MCF 10A (cell line): Measurements from ENCODE around the gene PKN2. TPM values are rescaled to one million over a fixed set of nuclear protein-coding genes. Genes with fewer than 3 reads are reported as not detected.

Experiments
- BruUV-seq: library from RNA; stranded (reverse); fragments of 400-500 nt; replicated peaks from 2 replicates; lab custom pipeline; 2021; lab: Mats Ljungman, UMichigan
- CTCF ChIA-PET: fragments of 300-600 bp; sonication (Branson Sonifier 250); formaldehyde crosslinking; extraction: SDS; loops from one replicate; lab custom pipeline; 2021; ENCODE audit warnings: antibody characterized with exemption, inconsistent platforms; lab: Yijun Ruan, JAX
- POLR2A ChIA-PET: fragments of 300-600, 350-650 bp; sonication (Branson Sonifier 250); formaldehyde crosslinking; extraction: SDS; loops from one replicate; lab custom pipeline; 2020; ENCODE audit warnings: antibody characterized with exemption, inconsistent platforms; lab: Yijun Ruan, JAX
- DNase-seq: peaks from one replicate; pipeline ENCODE4 v3.0.0-alpha.2; 2018; ENCODE audit not compliant: unreplicated experiment
- H3K27ac Mint-ChIP-seq: one replicate; pipeline ENCODE4 v1.8.0; 2022; ENCODE audit warnings: mild to moderate bottlenecking, low read depth, mixed read lengths; ENCODE audit not compliant: unreplicated experiment
- H3K27me3 Mint-ChIP-seq: one replicate; pipeline ENCODE4 v1.8.0; 2022; ENCODE audit warnings: mixed read lengths; ENCODE audit not compliant: insufficient read depth, unreplicated experiment
- H3K36me3 Mint-ChIP-seq: one replicate; pipeline ENCODE4 v1.8.0; 2022; ENCODE audit warnings: mild to moderate bottlenecking, moderate library complexity, mixed read lengths; ENCODE audit not compliant: insufficient read depth, unreplicated experiment
- H3K4me1 Mint-ChIP-seq: one replicate; pipeline ENCODE4 v1.8.0; 2022; ENCODE audit warnings: mixed read lengths; ENCODE audit not compliant: insufficient read depth, unreplicated experiment
- H3K4me3 Mint-ChIP-seq: one replicate; pipeline ENCODE4 v1.8.0; 2022; ENCODE audit warnings: mild to moderate bottlenecking, moderate library complexity, mixed read lengths; ENCODE audit not compliant: unreplicated experiment
- H3K9me3 Mint-ChIP-seq: one replicate; pipeline ENCODE4 v1.8.0; 2022; ENCODE audit warnings: mixed read lengths; ENCODE audit not compliant: unreplicated experiment
- CTCF ChIP-seq: fragments of 200-600 bp; IDR thresholded peaks from one replicate; pipeline ENCODE4 v1.8.0; 2022; ENCODE audit warnings: antibody characterized with exemption, mild to moderate bottlenecking; ENCODE audit not compliant: unreplicated experiment
- intact Hi-C: fragments of 100-400 bp; cut with micrococcal nuclease; formaldehyde crosslinking; loops from 2 replicates; pipeline ENCODE4 v1.14.1; 2022
- total RNA-seq: library from RNA; stranded (reverse); gene quantifications from 2 replicates; pipeline ENCODE4 v1.2.3, GENCODE V29; 2022

The PKN2 gene
- total RNA-seq, 1 experiment from 2014 or later: 40.2 TPM

- no peak for DNase-seq
- CTCF ChIA-PET: interaction anchor here (0.7 to 2.8 kb wide), 5 partner anchors 9 to 1517 kb away, joined by 3 to 17 read pairs (median 3); no protein-coding TSS in a partner anchor
- no peak overlapping the region for H3K4me3 Mint-ChIP-seq
- TSS peak; percentile 42 for BruUV-seq
- no peak for TF ChIP-seq CTCF
- no peaks in the 10 kb centered on the region for H3K27me3 Mint-ChIP-seq
- intact Hi-C loops: no loop called here
- POLR2A ChIA-PET: interaction anchor here (0.5 to 2.2 kb wide), 3 partner anchors 35 to 211 kb away, joined by 5 to 9 read pairs (median 6); partner anchors contain the start of gene PKN2
- H3K27ac Mint-ChIP-seq: no peak overlapping the region
- peaks cover 10% of the 10 kb centered on the region for H3K4me1 Mint-ChIP-seq
- H3K9me3 Mint-ChIP-seq: no peaks in the 10 kb centered on the region
- H3K36me3 Mint-ChIP-seq: no peaks in the 10 kb centered on the region
Observed at GRCh38 chr1:88647749-88648415, 36.2 kb upstream of the PKN2 start.

GRCh38 chr1:88648706-88649105 is 35.4 kb upstream of the PKN2 start:
- H3K27me3 Mint-ChIP-seq: no peaks in the 10 kb centered on the region
- intact Hi-C loops: no loop called here
- H3K27ac Mint-ChIP-seq: no peak overlapping the region
- no peaks in the 10 kb centered on the region for H3K9me3 Mint-ChIP-seq
- no peak overlapping the region for H3K4me3 Mint-ChIP-seq
- no TSS peak for BruUV-seq
- DNase-seq: no peak
- CTCF ChIA-PET: interaction anchor here (0.6 to 0.7 kb wide), 2 partner anchors 46 to 979 kb away, joined by 3 to 4 read pairs; no protein-coding TSS in a partner anchor
- H3K4me1 Mint-ChIP-seq: peaks cover 10% of the 10 kb centered on the region
- TF ChIP-seq CTCF: no peak
- POLR2A ChIA-PET: interaction anchor here (2.2 kb wide), 1 partner anchor 36 kb away, joined by 6 read pairs; no protein-coding TSS in a partner anchor
- H3K36me3 Mint-ChIP-seq: no peaks in the 10 kb centered on the region

- no peaks in the 10 kb centered on the region for H3K9me3 Mint-ChIP-seq
Observed at GRCh38 chr1:88649932-88650331, 34.1 kb upstream of the PKN2 start.

More at GRCh38 chr1:88649932-88650331, 34.1 kb upstream of the PKN2 start:
- Mint-ChIP-seq H3K4me3 (no peak overlapping the region), H3K27ac (no peak overlapping the region), H3K36me3 (no peaks in the 10 kb centered on the region), H3K27me3 (no peaks in the 10 kb centered on the region), H3K4me1 (peaks cover 10% of the 10 kb centered on the region)
- no peak for TF ChIP-seq CTCF
- intact Hi-C loops: no loop called here
- POLR2A ChIA-PET: no interaction called here
- no peak for DNase-seq
- CTCF ChIA-PET: interaction anchor here (0.5 kb wide), 1 partner anchor 469 kb away, joined by 5 read pairs; no protein-coding TSS in a partner anchor
- no TSS peak for BruUV-seq
